ENCODE measurements around the gene SV2B. TPM values are rescaled to one million over a fixed set of nuclear protein-coding genes. Genes with fewer than 3 reads are reported as not detected.

SV2B gene
- total and polyA plus RNA-seq, 2 donors (not counting 3 experiments of a cell fraction or from before 2014, with no cell fraction given) = not detected

GRCh38 chr15:91255670-91256192, 155.7 kb downstream of the SV2B start:
- no peak overlapping the region for H3K9ac ChIP-seq (replicated peaks; ENCODE audit: extremely low read depth, insufficient read depth, low read length)
- H3K4me3 ChIP-seq (replicated peaks in 1 of 3; ENCODE audit: insufficient read depth in 1 of 3, low read depth in 1 of 3, low read length in 3 of 3) = no peak overlapping the region
- H2AFZ ChIP-seq (ENCODE audit: low read depth, low read length) = no peak overlapping the region
- no peak overlapping the region for H3K27ac ChIP-seq (ENCODE audit: insufficient read depth, low read depth, low read length)
- ChIA-PET CTCF (interaction anchor here (1.3 to 4.6 kb wide), 2 partner anchors 8 to 16 kb away, joined by 3 to 23 read pairs; no protein-coding TSS in a partner anchor), POLR2A (interaction anchor here (0.6 kb wide), 1 partner anchor 135 kb away, joined by 3 read pairs; no protein-coding TSS in a partner anchor)
- intact Hi-C loops (cut with micrococcal nuclease) (no loop called here), dilution Hi-C loops (cut with MboI; ENCODE audit: extremely low pct_ligation_motif_present, low sequenced_read_pairs) (no loop called here)
- no peaks in the 10 kb centered on the region for H3K36me3 ChIP-seq (ENCODE audit: control insufficient read depth in 2 of 2, extremely low read depth in 1 of 2, insufficient read depth in 2 of 2, low read length in 2 of 2)
- H3K9me3 ChIP-seq (replicated peaks; ENCODE audit: control insufficient read depth, insufficient read depth, low read length) = no peaks in the 10 kb centered on the region
- H3K27me3 ChIP-seq (ENCODE audit: control insufficient read depth in 2 of 2, insufficient read depth in 2 of 2, low read length in 2 of 2) = no peaks in the 10 kb centered on the region
- H4K20me1 ChIP-seq (replicated peaks; ENCODE audit: control insufficient read depth, extremely low read depth, insufficient read depth, low read length) = no peaks in the 10 kb centered on the region
- no peaks in the 10 kb centered on the region for H3K79me2 ChIP-seq (ENCODE audit: control insufficient read depth, insufficient read depth, low read length)
- no peaks in the 10 kb centered on the region for H3K4me1 ChIP-seq (ENCODE audit: control insufficient read depth, extremely low read depth, insufficient read depth, low read length)
- FAIRE-seq (no peak), DNase-seq (ENCODE audit: low read depth, low spot score) (no peak)
- no TSS peak for BruUV-seq (replicated peaks)
- TF ChIP-seq MAX (IDR thresholded peaks at IDR 0.05; ENCODE audit: insufficient read depth, insufficient read length) (no peak), CTCF (IDR thresholded peaks at IDR 0.05; ENCODE audit: extremely low read depth in 1 of 2, insufficient read depth in 1 of 2, low read depth in 1 of 2, low read length in 2 of 2) (no peak), POLR2A (IDR thresholded peaks at IDR 0.05; ENCODE audit: low read depth, low read length) (no peak), EZH2 (IDR thresholded peaks at IDR 0.05; ENCODE audit: borderline replicate concordance, low read depth, low read length, severe bottlenecking) (no peak)
- no peak overlapping the region for H3K4me2 ChIP-seq (ENCODE audit: insufficient read depth, low read length)
- no peaks in the 10 kb centered on the region for H3K9me1 ChIP-seq (replicated peaks; ENCODE audit: control insufficient read depth, extremely low read depth, insufficient read depth, low read length)
